Lung (tissue), 16 donors: Measurements from ENCODE around the gene HID1. TPM values are rescaled to one million over a fixed set of nuclear protein-coding genes. Genes with fewer than 3 reads are reported as not detected.

Source experiments
- ATAC-seq: fragments of 200-7000 bp; cut with Tn5 transposase; one replicate; pipeline ENCODE4 v1.9.1; 2020; ENCODE audit warnings: moderate number of reproducible peaks; ENCODE audit not compliant: insufficient read depth, low FRiP score
- DNase-seq, 3 donors: peaks; one replicate each; pipeline ENCODE4 v3.0.0-alpha.2; 2013 to 2017
- H3K27ac ChIP-seq, 2 donors: one replicate each; pipeline ENCODE4 v1.5.1; 2013; ENCODE audit warnings: mild to moderate bottlenecking in 2 of 2, moderate library complexity in 2 of 2, control low read depth in 1 of 2, inconsistent platforms in 1 of 2, low read depth in 1 of 2, low read length in 1 of 2
- H3K27me3 ChIP-seq, 3 donors: one replicate each; pipeline ENCODE4 v1.5.1; 2013; ENCODE audit warnings: low read length in 2 of 3; ENCODE audit not compliant: control insufficient read depth in 3 of 3, insufficient read depth in 3 of 3
- H3K36me3 ChIP-seq, 4 donors: one replicate each; pipeline ENCODE4 v1.5.1; 2013; ENCODE audit warnings: low read length in 4 of 4, mild to moderate bottlenecking in 1 of 4, moderate library complexity in 1 of 4; ENCODE audit not compliant: control insufficient read depth in 4 of 4, insufficient read depth in 4 of 4
- H3K4me1 ChIP-seq, 5 donors: one replicate each; pipeline ENCODE4 v1.5.1; 2013; ENCODE audit warnings: low read length in 5 of 5, mild to moderate bottlenecking in 2 of 5, moderate library complexity in 1 of 5; ENCODE audit not compliant: control insufficient read depth in 5 of 5, insufficient read depth in 5 of 5
- H3K4me3 ChIP-seq: one replicate; pipeline ENCODE4 v1.5.1; 2013; ENCODE audit warnings: mild to moderate bottlenecking, control low read depth, moderate library complexity
- H3K9ac ChIP-seq, 2 donors: one replicate each; pipeline ENCODE4 v1.5.1; 2013; ENCODE audit warnings: low read length in 2 of 2, control low read depth in 1 of 2; ENCODE audit not compliant: insufficient read depth in 1 of 2
- H3K9me3 ChIP-seq, 4 donors: one replicate each; pipeline ENCODE4 v1.5.1; 2013; ENCODE audit warnings: low read length in 3 of 4, mild to moderate bottlenecking in 1 of 4, moderate library complexity in 1 of 4; ENCODE audit not compliant: control insufficient read depth in 4 of 4, insufficient read depth in 3 of 4
- WGBS, 2 donors: extraction: QIAGEN DNeasy Blood & Tissue Kit; methylation state at CpG; one replicate each; pipeline ENCODE4 v1.1.7; 2013; 5-methylcytosine and 5-hydroxymethylcytosine counted together
- long read RNA-seq, 5 donors: transcript quantifications; one replicate each; lab custom pipeline, GENCODE V29; 2026
- polyA plus RNA-seq, 2 donors: library from polyadenylated mRNA; stranded (reverse); fragments of 200-250 nt; gene quantifications; one replicate each; pipeline ENCODE4 v1.2.1, GENCODE V29; 2013
- total RNA-seq, 2 donors: library from RNA; depleted of rRNA in 1 of 2; stranded (reverse); fragments of >200 nt in 1 of 2; gene quantifications; one replicate each; pipeline ENCODE4 v1.2.1, GENCODE V29; 2014 to 2021
- TF ChIP-seq, protein P1 (sequence below): IDR thresholded peaks from 2 replicates; pipeline ENCODE4 v1.5.1; 2012; ENCODE audit warnings: mild to moderate bottlenecking; ENCODE audit errors: control extremely low read depth, extremely low read depth
- donor health status: control.
- donor health status: control.
- donor health status: Bipolar disorder and iron deficiency.
- donor health status: healthy.
- donor health status: DM: yes; HTN: yes; CAD: no.

Gene HID1, protein sequence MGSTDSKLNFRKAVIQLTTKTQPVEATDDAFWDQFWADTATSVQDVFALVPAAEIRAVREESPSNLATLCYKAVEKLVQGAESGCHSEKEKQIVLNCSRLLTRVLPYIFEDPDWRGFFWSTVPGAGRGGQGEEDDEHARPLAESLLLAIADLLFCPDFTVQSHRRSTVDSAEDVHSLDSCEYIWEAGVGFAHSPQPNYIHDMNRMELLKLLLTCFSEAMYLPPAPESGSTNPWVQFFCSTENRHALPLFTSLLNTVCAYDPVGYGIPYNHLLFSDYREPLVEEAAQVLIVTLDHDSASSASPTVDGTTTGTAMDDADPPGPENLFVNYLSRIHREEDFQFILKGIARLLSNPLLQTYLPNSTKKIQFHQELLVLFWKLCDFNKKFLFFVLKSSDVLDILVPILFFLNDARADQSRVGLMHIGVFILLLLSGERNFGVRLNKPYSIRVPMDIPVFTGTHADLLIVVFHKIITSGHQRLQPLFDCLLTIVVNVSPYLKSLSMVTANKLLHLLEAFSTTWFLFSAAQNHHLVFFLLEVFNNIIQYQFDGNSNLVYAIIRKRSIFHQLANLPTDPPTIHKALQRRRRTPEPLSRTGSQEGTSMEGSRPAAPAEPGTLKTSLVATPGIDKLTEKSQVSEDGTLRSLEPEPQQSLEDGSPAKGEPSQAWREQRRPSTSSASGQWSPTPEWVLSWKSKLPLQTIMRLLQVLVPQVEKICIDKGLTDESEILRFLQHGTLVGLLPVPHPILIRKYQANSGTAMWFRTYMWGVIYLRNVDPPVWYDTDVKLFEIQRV
- total RNA-seq (10 to 100 TPM; 34.8 to 42.1 TPM), polyA plus RNA-seq (10 to 100 TPM; 15.2 to 23.7 TPM)
- long read RNA-seq, donor 1, transcript HID1-202 (19 exons, 3,271 nt): major isoform, 9 of 20 reads
- long read RNA-seq, donor 1, partial matches to known transcripts: 6 of 20 reads
- long read RNA-seq, donor 1, other reads (novel, unspliced or antisense): 0 of 20 reads
- long read RNA-seq, donor 2: 0 reads
- long read RNA-seq, donor 3, partial matches to known transcripts: 0 of 3 reads
- long read RNA-seq, donor 3, other reads (novel, unspliced or antisense): 0 of 3 reads
- long read RNA-seq, donor 4, partial matches to known transcripts: 0 of 1 reads
- long read RNA-seq, donor 4, other reads (novel, unspliced or antisense): 0 of 1 reads
- long read RNA-seq, donor 5, transcript HID1-202 (19 exons, 3,271 nt): major isoform, 5 of 14 reads
- long read RNA-seq, donor 5, partial matches to known transcripts: 6 of 14 reads
- long read RNA-seq, donor 5, other reads (novel, unspliced or antisense): 0 of 14 reads

DNA sequence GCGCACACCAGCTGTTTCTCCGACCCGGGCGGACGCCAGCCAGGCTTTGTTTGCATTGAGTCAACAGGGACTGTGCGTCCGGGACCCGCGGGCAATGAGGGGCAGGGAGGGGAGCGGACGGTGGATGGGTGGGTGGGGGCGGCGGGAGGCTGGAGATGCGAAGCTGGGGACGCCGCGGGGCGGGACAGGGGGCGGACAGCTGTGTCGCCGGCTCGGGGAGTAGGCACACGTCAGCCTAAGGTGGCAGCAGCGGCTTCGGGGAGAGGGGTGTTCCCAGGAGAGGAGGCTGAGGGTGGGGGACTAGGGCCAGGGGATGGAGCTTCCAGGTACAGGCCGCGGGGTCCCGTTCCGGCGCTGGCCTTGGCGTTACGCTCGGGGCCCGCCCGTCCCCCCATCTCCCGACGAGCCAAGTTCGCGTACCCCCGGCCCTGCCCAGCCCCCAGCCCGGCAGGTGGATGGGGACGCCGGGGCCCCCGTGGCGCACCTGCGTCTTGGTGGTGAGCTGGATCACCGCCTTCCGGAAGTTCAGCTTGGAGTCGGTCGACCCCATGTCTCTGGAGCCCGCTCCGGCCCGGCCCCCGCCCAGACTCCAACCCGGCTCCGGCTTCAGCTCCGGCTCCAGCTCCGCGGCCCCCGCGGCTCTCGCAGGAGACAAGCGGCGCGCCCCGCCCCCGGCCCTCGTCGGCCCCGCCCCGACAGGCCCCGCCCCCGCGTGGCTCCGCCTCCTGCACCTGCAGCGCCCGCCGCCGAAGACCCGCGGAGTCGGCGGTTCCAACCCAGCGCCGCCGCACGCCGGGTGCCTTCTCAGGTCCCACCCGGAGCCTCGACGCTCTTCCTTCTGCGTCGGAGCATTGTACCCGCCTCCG is at the start of gene HID1:
TSS of gene HID1 (minus strand) at position 653 of the 866 bp plus-strand sequence. CDS start at position 550, 103 bp downstream.
- Histone ChIP-seq H3K27me3 (peaks cover 0 to 15% (median 14%) of the 10 kb centered on the region in 3 donors), H3K9ac (no peak within 1 kb of the TSS), H3K4me1 (peaks cover 0 to 14% (median 0%) of the 10 kb centered on the region in 5 donors), H3K9me3 (no peaks in the 10 kb centered on the region), H3K27ac (peak within 1 kb of the TSS; percentile 46 to 69), H3K4me3 (peak within 1 kb of the TSS; percentile 71), H3K36me3 (no peaks in the 10 kb centered on the region)
- ATAC-seq (peak; percentile 73), DNase-seq (peak; percentile 42 to 78 (median 66))
- TF ChIP-seq, protein P1, sequence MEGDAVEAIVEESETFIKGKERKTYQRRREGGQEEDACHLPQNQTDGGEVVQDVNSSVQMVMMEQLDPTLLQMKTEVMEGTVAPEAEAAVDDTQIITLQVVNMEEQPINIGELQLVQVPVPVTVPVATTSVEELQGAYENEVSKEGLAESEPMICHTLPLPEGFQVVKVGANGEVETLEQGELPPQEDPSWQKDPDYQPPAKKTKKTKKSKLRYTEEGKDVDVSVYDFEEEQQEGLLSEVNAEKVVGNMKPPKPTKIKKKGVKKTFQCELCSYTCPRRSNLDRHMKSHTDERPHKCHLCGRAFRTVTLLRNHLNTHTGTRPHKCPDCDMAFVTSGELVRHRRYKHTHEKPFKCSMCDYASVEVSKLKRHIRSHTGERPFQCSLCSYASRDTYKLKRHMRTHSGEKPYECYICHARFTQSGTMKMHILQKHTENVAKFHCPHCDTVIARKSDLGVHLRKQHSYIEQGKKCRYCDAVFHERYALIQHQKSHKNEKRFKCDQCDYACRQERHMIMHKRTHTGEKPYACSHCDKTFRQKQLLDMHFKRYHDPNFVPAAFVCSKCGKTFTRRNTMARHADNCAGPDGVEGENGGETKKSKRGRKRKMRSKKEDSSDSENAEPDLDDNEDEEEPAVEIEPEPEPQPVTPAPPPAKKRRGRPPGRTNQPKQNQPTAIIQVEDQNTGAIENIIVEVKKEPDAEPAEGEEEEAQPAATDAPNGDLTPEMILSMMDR: no peak
- 1 to 2% methylated on average over 62 to 95 of the region's 95 CpGs for WGBS, 2 donors

DNA sequence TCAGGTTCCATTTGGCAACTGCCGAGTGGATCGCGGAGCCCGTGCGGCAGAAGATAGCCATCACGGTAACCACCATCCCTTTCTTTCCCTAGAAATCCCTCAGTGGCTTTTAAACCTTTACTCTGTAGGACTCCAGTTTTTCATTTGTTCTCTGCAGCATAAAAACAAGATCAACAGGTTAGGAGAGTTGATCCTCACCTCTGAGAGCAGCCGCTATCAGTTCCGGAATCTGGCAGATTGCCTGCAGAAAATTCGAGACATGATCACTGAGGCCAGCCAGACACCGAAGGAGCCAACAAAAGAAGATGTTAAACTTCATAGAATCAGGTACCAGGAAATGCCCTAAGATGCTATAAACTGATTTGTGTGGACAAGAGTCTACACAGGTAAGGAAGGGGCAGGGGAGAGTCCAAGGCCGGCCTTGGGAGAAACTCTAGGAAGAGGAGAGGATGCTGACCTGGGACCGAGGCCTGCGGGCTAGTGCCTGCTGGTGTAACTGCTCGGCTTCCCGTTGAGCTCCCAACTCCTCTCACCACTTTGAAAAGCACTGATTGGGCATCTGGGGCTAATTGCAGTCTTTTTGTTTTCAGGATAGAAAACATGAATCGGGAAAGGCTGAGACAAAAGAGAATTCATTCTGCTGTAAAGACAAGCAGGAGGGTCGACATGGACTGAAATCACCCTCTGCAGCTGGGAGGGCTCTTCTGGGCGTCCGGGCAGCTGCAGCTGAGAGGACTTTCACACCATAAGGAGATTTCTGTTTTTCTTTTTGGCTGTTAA is 48.0 kb upstream of the HID1 start:
- DNase-seq (no peak), ATAC-seq (no peak)
- H3K4me3 ChIP-seq: no peak overlapping the region
- H3K27ac ChIP-seq: no peak overlapping the region
- no peak overlapping the region for H3K9ac ChIP-seq
- peaks cover 12 to 33% (median 18%) of the 10 kb centered on the region in 4 donors for H3K36me3 ChIP-seq
- no peaks in the 10 kb centered on the region for H3K27me3 ChIP-seq
- H3K9me3 ChIP-seq: no peaks in the 10 kb centered on the region
- TF ChIP-seq, protein P1: no peak
- WGBS, 2 donors: 91 to 96% methylated on average over 19 of the region's 19 CpGs
- no peaks in the 10 kb centered on the region for H3K4me1 ChIP-seq
